HEK293 (cell line): ENCODE measurements around the gene COL13A1.

Experiments
- HOXC10 ChIP-seq: sonication (generic); formaldehyde crosslinking; IDR thresholded peaks from 2 replicates; pipeline ENCODE4 v1.8.1; 2023; ENCODE audit warnings: mild to moderate bottlenecking, missing genetic modification reagents
- IKZF3 ChIP-seq: fragments of 450-650 bp; IDR thresholded peaks from 2 replicates; pipeline ENCODE4 v1.5.0; 2018; ENCODE audit warnings: missing biosample characterization, mild to moderate bottlenecking, missing genetic modification characterization, moderate library complexity
- ZIC2 ChIP-seq: fragments of 450-650 bp; formaldehyde crosslinking; IDR thresholded peaks from 2 replicates; pipeline ENCODE4 v1.5.1; 2016; ENCODE audit warnings: missing biosample characterization, missing genetic modification characterization
- ZNF10 ChIP-seq: fragments of 450-650 bp; formaldehyde crosslinking; IDR thresholded peaks from 2 replicates; pipeline ENCODE4 v1.5.1; 2017; ENCODE audit warnings: missing biosample characterization, missing genetic modification characterization
- ZNF169 ChIP-seq: fragments of 450-650 bp; formaldehyde crosslinking; IDR thresholded peaks from 2 replicates; pipeline ENCODE4 v1.5.1; 2016; ENCODE audit warnings: missing biosample characterization, missing genetic modification characterization
- ZNF423 ChIP-seq: fragments of 450-650 bp; formaldehyde crosslinking; IDR thresholded peaks from 2 replicates; pipeline ENCODE4 v1.5.1; 2016; ENCODE audit warnings: missing biosample characterization, missing genetic modification characterization
- ZNF433 ChIP-seq: fragments of 450-650 bp; formaldehyde crosslinking; IDR thresholded peaks from 2 replicates; pipeline ENCODE4 v1.5.1; 2016; ENCODE audit warnings: missing biosample characterization, missing genetic modification characterization, low read depth
- ZNF549 ChIP-seq: fragments of 450-650 bp; IDR thresholded peaks from 2 replicates; pipeline ENCODE4 v1.5.1; 2018; ENCODE audit warnings: missing biosample characterization, missing genetic modification characterization, mild to moderate bottlenecking, inconsistent platforms, moderate library complexity
- TF ChIP-seq, protein P1 (sequence below): fragments of 450-650 bp; formaldehyde crosslinking; IDR thresholded peaks from 2 replicates; pipeline ENCODE4 v1.5.1; 2016; ENCODE audit warnings: missing biosample characterization, missing genetic modification characterization
- TF ChIP-seq, protein P2 (sequence below): fragments of 450-650 bp; formaldehyde crosslinking; IDR thresholded peaks from 2 replicates; pipeline ENCODE4 v1.5.1; 2016; ENCODE audit warnings: missing biosample characterization, missing genetic modification characterization

DNA sequence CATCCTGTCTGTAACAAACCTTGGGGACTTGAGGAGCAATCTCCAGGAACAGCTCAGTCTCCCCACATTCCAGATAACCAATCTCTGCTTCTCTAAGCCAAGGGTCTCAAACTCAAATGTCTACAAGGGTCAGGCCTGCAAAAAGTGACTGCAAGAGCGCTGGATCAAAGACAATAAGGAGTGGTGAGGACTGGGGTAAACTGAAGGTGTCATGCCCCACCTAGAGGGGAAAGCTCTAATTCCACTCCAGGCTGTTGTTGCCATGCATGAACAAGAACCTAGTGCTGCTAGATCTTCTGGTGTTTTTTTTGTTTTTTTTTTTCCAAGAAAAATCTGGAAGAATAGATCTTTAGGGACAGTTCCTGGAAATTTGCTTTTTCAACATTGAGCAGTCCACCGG is 133.1 kb downstream of the COL13A1 start:
- TF ChIP-seq, protein P1, sequence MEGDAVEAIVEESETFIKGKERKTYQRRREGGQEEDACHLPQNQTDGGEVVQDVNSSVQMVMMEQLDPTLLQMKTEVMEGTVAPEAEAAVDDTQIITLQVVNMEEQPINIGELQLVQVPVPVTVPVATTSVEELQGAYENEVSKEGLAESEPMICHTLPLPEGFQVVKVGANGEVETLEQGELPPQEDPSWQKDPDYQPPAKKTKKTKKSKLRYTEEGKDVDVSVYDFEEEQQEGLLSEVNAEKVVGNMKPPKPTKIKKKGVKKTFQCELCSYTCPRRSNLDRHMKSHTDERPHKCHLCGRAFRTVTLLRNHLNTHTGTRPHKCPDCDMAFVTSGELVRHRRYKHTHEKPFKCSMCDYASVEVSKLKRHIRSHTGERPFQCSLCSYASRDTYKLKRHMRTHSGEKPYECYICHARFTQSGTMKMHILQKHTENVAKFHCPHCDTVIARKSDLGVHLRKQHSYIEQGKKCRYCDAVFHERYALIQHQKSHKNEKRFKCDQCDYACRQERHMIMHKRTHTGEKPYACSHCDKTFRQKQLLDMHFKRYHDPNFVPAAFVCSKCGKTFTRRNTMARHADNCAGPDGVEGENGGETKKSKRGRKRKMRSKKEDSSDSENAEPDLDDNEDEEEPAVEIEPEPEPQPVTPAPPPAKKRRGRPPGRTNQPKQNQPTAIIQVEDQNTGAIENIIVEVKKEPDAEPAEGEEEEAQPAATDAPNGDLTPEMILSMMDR (tag by site-specific recombination): no peak
- no peak for TF ChIP-seq ZNF423 (tag by site-specific recombination)
- no peak for TF ChIP-seq ZNF10 (tag by site-specific recombination)
- TF ChIP-seq ZNF433 (tag by site-specific recombination): no peak
- TF ChIP-seq, protein P2, sequence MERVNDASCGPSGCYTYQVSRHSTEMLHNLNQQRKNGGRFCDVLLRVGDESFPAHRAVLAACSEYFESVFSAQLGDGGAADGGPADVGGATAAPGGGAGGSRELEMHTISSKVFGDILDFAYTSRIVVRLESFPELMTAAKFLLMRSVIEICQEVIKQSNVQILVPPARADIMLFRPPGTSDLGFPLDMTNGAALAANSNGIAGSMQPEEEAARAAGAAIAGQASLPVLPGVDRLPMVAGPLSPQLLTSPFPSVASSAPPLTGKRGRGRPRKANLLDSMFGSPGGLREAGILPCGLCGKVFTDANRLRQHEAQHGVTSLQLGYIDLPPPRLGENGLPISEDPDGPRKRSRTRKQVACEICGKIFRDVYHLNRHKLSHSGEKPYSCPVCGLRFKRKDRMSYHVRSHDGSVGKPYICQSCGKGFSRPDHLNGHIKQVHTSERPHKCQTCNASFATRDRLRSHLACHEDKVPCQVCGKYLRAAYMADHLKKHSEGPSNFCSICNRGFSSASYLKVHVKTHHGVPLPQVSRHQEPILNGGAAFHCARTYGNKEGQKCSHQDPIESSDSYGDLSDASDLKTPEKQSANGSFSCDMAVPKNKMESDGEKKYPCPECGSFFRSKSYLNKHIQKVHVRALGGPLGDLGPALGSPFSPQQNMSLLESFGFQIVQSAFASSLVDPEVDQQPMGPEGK (tag by site-specific recombination): no peak
- TF ChIP-seq IKZF3 (tag by site-specific recombination): no peak
- no peak for TF ChIP-seq ZNF169 (tag by site-specific recombination)
- no peak for TF ChIP-seq ZNF549 (tag by site-specific recombination)
- TF ChIP-seq HOXC10 (CRISPR knock-in tag): no peak
- no peak for TF ChIP-seq ZIC2 (tag by site-specific recombination)
